Gastrocnemius medialis (tissue), 4 donors: ENCODE measurements around the gene KIF5A. TPM values are rescaled to one million over a fixed set of nuclear protein-coding genes. Genes with fewer than 3 reads are reported as not detected.

Source experiments
- ATAC-seq, 2 donors: fragments of 150-250 bp; one replicate each; pipeline ENCODE4 v1.9.1; 2016
- DNase-seq, 2 donors: peaks; one replicate each; pipeline ENCODE4 v3.0.0-alpha.2; 2019
- H3K27ac ChIP-seq, 4 donors: fragments of 200-600 bp; sonication (generic); 1 replicate in 1 of 4; 2 replicates in 3 of 4; pipeline ENCODE4 v1.5.1; 2016 to 2018; ENCODE audit warnings: mild to moderate bottlenecking in 2 of 4, moderate library complexity in 1 of 4
- H3K27me3 ChIP-seq, 3 donors: fragments of 200-600 bp; sonication (generic) in 2 of 3; 1 replicate in 1 of 3; 2 replicates in 2 of 3; pipeline versions ENCODE4 v1.5.1 to v1.6.0; 2016 to 2019; ENCODE audit warnings: mild to moderate bottlenecking in 1 of 3, moderate library complexity in 1 of 3
- H3K36me3 ChIP-seq, 2 donors: fragments of 200-600 bp; sonication (generic) in 1 of 2; one replicate each; pipeline ENCODE4 v1.5.1; 2017 to 2018
- H3K4me1 ChIP-seq, 2 donors: fragments of 200-600 bp; sonication (generic) in 1 of 2; one replicate each; pipeline ENCODE4 v1.5.1; 2016 to 2017; ENCODE audit warnings: mild to moderate bottlenecking in 2 of 2
- H3K4me3 ChIP-seq, 4 donors: fragments of 200-600 bp; sonication (generic) in 3 of 4; 1 replicate in 1 of 4; 2 replicates in 3 of 4; pipeline ENCODE4 v1.5.1; 2016 to 2019; ENCODE audit warnings: mild to moderate bottlenecking in 2 of 4
- H3K9me3 ChIP-seq, 3 donors: fragments of 200-600 bp; sonication (generic) in 2 of 3; 1 replicate in 1 of 3; 2 replicates in 2 of 3; pipeline ENCODE4 v1.5.1; 2016 to 2019
- POLR2A ChIP-seq, 2 donors: fragments of 450-650 bp; IDR thresholded peaks; one replicate each; pipeline ENCODE4 v1.6.1; 2017; ENCODE audit warnings: antibody characterized with exemption in 2 of 2, mild to moderate bottlenecking in 2 of 2, moderate library complexity in 2 of 2
- in situ Hi-C, 4 donors: fragments of 200-750 bp; cut with MboI; loops; one replicate each; pipeline versions ENCODE4 v1.15.0 to v1.8.0; 2017; ENCODE audit warnings: low sequenced_read_pairs in 4 of 4
- intact Hi-C: fragments of 100-400 bp; cut with DNase I; formaldehyde crosslinking; loops from one replicate; pipeline ENCODE4 v1.15.1; 2023; ENCODE audit warnings: low total_unique reads
- total RNA-seq, 4 donors: library from RNA; depleted of rRNA; stranded (reverse); fragments of >200 nt; gene quantifications; one replicate each; pipeline versions ENCODE4 v1.1.0 to v1.2.3, GENCODE V29; 2016
- TF ChIP-seq, protein P1 (sequence below), 5 experiments: fragments of 450-650 bp in 3 of 5; fragments of 200-600 bp in 2 of 5; sonication (generic) in 2 of 5; IDR thresholded peaks in 4 of 5; conservative IDR thresholded peaks in 1 of 5; 1 replicate in 4 of 5; 2 replicates in 1 of 5; pipeline ENCODE4 v1.5.1; 2016 to 2019; ENCODE audit warnings: antibody characterized with exemption in 5 of 5, mild to moderate bottlenecking in 3 of 5, moderate library complexity in 3 of 5

Gene KIF5A
- total RNA-seq, 4 donors from 2014 or later, result 0.09 to 0.36 TPM; not detected in 2

DNA sequence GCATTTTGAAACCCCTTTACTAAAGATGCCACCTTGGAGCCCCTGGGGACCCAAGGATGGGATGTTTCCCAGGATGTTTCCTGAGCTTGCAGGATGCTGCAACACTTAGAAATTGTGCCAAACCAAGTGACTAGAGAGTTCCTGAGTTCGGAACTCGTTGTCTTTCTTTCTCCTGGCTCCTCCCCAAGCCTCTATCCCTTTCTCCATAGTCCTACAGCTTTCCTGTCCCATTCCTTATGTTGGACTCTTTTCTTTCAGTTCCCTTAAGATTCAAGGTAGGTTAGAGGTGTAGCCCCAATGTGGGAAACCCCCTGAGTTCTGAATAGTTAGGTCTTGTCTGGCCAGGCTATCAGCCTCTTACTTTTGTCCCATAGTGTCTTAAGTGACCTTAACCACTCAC is 1.4 kb upstream of the KIF5A start:
- no peak for TF ChIP-seq POLR2A (IDR thresholded peaks at IDR 0.05)
- TF ChIP-seq, protein P1, sequence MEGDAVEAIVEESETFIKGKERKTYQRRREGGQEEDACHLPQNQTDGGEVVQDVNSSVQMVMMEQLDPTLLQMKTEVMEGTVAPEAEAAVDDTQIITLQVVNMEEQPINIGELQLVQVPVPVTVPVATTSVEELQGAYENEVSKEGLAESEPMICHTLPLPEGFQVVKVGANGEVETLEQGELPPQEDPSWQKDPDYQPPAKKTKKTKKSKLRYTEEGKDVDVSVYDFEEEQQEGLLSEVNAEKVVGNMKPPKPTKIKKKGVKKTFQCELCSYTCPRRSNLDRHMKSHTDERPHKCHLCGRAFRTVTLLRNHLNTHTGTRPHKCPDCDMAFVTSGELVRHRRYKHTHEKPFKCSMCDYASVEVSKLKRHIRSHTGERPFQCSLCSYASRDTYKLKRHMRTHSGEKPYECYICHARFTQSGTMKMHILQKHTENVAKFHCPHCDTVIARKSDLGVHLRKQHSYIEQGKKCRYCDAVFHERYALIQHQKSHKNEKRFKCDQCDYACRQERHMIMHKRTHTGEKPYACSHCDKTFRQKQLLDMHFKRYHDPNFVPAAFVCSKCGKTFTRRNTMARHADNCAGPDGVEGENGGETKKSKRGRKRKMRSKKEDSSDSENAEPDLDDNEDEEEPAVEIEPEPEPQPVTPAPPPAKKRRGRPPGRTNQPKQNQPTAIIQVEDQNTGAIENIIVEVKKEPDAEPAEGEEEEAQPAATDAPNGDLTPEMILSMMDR (IDR thresholded peaks at IDR 0.05 in 4 of 5, conservative IDR thresholded peaks at IDR 0.05 in 1 of 5), result no peak
- peaks cover 18 to 33% (median 21%) of the 10 kb centered on the region in 3 donors for H3K27me3 ChIP-seq
- no peak for DNase-seq
- no peaks in the 10 kb centered on the region for H3K36me3 ChIP-seq
- H3K4me3 ChIP-seq, result no peak overlapping the region
- H3K27ac ChIP-seq, result no peak overlapping the region
- no peaks in the 10 kb centered on the region for H3K9me3 ChIP-seq
- in situ Hi-C loops, result no loop called here
- peaks cover 18 to 19% of the 10 kb centered on the region in 2 donors for H3K4me1 ChIP-seq
- intact Hi-C loops, result no loop called here
- ATAC-seq, result no peak

DNA sequence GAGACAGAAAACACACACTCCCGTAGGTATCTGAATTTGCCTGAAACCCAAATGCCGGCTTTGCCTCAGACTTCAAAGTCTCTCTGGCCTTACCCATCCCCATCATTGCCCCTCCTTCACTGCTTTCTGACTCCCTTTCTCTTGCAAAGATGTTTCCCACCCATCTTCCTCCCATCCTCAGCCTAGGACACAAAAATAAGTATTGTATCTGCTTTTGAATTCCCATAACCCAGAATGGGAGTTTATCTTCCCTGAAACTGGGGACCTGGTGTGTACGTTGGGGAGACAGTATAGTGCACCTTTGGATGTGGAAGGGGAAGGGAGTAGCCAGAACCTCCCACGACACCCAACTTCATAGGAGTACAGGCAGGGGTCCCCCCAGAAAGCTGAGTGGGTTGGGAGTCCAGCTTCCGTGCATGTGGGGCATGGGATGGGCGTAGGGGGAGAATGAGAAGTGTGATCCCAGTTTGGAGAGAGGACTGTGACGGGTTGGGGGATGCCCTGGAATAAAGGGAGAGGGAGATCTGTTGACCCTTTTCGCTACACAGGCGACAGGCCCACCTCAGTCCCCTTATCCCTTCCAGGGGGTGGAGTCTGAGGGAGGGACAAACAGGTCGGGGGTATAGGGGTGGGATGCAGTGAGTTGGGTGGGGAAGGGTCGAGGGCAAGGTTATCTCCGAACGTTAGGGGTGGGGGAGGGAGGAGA is 488 bp upstream of the KIF5A start:
- intact Hi-C loops (no loop called here), in situ Hi-C loops (no loop called here)
- Histone ChIP-seq H3K36me3 (no peaks in the 10 kb centered on the region), H3K27ac (no peak overlapping the region), H3K9me3 (no peaks in the 10 kb centered on the region), H3K4me3 (peak overlapping the region in 3 of 4 donors; percentile 24 to 44 (median 39)), H3K4me1 (peaks cover 18 to 19% of the 10 kb centered on the region in 2 donors), H3K27me3 (peaks cover 21 to 33% (median 21%) of the 10 kb centered on the region in 3 donors)
- no peak for TF ChIP-seq POLR2A (IDR thresholded peaks at IDR 0.05)
- TF ChIP-seq, protein P1 (IDR thresholded peaks at IDR 0.05 in 4 of 5, conservative IDR thresholded peaks at IDR 0.05 in 1 of 5), result no peak
- no peak for DNase-seq
- no peak for ATAC-seq

DNA sequence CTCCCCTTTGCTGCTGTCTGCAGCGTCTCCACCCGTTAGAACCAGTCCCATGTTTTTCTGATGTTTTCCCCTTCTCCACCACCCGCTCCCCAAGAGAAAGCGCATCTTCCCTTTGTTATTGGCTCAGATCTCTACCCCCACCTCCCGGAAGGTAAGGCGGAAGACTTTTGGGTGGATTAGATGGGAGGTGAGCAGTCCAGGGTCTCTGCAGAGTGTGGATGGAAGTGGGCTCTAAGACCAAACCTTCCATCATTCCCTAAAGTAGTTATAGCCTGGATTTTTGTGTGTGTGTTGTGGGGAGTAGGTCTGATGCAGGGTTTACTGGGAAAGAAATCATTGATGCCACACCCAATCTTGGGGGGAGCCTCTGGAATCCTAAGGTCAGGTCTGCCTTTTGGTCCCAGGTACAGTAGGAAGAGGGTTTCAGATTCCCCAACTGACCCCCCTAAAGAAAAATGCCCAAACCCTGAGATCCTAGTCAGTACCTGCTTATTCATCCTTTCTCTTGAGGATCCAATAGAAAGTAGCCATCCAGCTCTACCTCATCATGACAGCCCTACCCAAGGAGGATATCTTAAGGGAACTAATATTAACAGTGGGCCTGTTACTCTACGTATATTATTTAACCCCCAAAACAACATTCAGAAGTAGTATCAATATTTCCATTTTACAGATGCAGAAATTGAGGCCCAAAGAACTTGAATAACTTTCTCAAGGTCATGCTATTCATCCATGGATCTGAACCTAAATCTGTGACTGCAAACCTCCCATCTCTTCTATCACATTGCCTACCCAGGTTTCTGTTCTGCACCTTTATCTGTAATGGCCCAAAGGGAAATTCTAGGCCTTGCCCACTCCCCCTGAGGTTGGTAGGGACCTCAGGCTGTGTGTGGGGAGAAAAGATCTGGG is 1.1 kb downstream of the KIF5A start:
- intact Hi-C loops, result no loop called here
- H3K36me3 ChIP-seq, result no peaks in the 10 kb centered on the region
- TF ChIP-seq, protein P1 (IDR thresholded peaks at IDR 0.05 in 4 of 5, conservative IDR thresholded peaks at IDR 0.05 in 1 of 5), result no peak
- no peak for TF ChIP-seq POLR2A (IDR thresholded peaks at IDR 0.05)
- H3K27me3 ChIP-seq, result peaks cover 21 to 33% (median 21%) of the 10 kb centered on the region in 3 donors
- ATAC-seq (no peak), DNase-seq (no peak)
- peaks cover 8% of the 10 kb centered on the region in 2 donors for H3K4me1 ChIP-seq
- in situ Hi-C loops, result no loop called here
- no peak overlapping the region for H3K4me3 ChIP-seq
- H3K9me3 ChIP-seq, result no peaks in the 10 kb centered on the region
- no peak overlapping the region for H3K27ac ChIP-seq

DNA sequence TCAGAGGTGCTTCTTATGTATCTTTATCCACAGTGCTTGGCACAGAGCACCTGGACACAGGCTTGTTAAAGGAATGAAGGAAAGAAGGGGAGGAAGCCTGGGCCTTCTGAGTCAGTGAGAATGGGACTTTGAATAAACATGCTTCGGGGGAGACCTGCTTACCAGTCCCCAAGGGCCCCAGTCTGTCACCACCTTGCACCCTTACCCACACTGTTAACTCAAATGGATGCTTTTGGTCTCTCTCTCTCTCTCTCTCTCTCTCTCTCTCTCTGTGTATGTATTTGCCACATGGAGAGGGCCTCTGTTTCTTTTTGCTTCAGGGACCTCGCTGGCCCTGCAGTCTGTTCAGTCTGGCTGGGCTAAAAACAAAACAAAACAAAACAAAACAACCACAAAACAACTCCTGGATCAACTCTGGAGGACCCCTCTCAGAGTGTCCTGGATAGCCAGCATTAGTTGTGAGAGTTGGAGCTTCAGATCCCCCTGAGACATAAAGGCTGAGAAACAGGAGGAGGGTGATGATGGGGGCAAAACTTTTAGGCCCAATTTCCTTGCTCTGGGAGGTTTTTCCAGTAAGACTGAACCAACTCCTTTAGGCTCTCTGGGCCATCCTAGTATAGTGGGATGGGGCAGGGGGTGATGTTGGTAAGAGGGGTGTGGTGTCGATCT is 1.9 kb downstream of the KIF5A start:
- no peak for DNase-seq
- Histone ChIP-seq H3K27ac (no peak overlapping the region), H3K36me3 (no peaks in the 10 kb centered on the region), H3K4me3 (no peak overlapping the region), H3K27me3 (peaks cover 21 to 33% (median 21%) of the 10 kb centered on the region in 3 donors), H3K9me3 (no peaks in the 10 kb centered on the region), H3K4me1 (peaks cover 3% of the 10 kb centered on the region in 2 donors)
- intact Hi-C loops (no loop called here), in situ Hi-C loops (no loop called here)
- no peak for ATAC-seq
- no peak for TF ChIP-seq POLR2A (IDR thresholded peaks at IDR 0.05)
- TF ChIP-seq, protein P1 (IDR thresholded peaks at IDR 0.05 in 4 of 5, conservative IDR thresholded peaks at IDR 0.05 in 1 of 5), result no peak
